Ishikawa (cell line): ENCODE measurements around the gene GRAP.

Experiments used
- CEBPB ChIP-seq: IDR thresholded peaks from 2 replicates; pipeline ENCODE4 v1.6.1; 2012
- CREB1 ChIP-seq: IDR thresholded peaks from 2 replicates; pipeline ENCODE4 v1.6.1; 2012; ENCODE audit warnings: low read depth
- EGR1 ChIP-seq: IDR thresholded peaks from 2 replicates; pipeline ENCODE4 v1.6.1; 2012
- EP300 ChIP-seq: IDR thresholded peaks from 2 replicates; pipeline ENCODE4 v1.6.1; 2012; ENCODE audit warnings: borderline replicate concordance
- FOXM1 ChIP-seq: IDR thresholded peaks from 2 replicates; pipeline ENCODE4 v1.6.1; 2012; ENCODE audit warnings: low read depth, borderline replicate concordance
- NFIC ChIP-seq: IDR thresholded peaks from 2 replicates; pipeline ENCODE4 v1.6.1; 2012
- RAD21 ChIP-seq: IDR thresholded peaks from 2 replicates; pipeline ENCODE4 v1.6.1; 2012; ENCODE audit warnings: low read depth
- REST ChIP-seq: IDR thresholded peaks from 2 replicates; pipeline ENCODE4 v1.6.1; 2012; ENCODE audit warnings: low read depth, mild to moderate bottlenecking
- TAF1 ChIP-seq: IDR thresholded peaks from 2 replicates; pipeline ENCODE4 v1.6.1; 2012; ENCODE audit warnings: low read depth, mild to moderate bottlenecking
- TCF12 ChIP-seq: IDR thresholded peaks from 2 replicates; pipeline ENCODE4 v1.6.1; 2012; ENCODE audit warnings: low read depth
- TEAD4 ChIP-seq: IDR thresholded peaks from 2 replicates; pipeline ENCODE4 v1.6.1; 2012
- YY1 ChIP-seq: IDR thresholded peaks from 2 replicates; pipeline ENCODE4 v1.6.1; 2012; ENCODE audit warnings: low read depth
- ZBTB7A ChIP-seq: IDR thresholded peaks from 2 replicates; pipeline ENCODE4 v1.6.1; 2012; ENCODE audit warnings: low read depth
- TF ChIP-seq, protein P1 (sequence below): IDR thresholded peaks from 2 replicates; pipeline ENCODE4 v1.6.1; 2012
- TF ChIP-seq, protein P2 (sequence below): IDR thresholded peaks from 2 replicates; pipeline ENCODE4 v1.6.1; 2012

GRAP gene

DNA sequence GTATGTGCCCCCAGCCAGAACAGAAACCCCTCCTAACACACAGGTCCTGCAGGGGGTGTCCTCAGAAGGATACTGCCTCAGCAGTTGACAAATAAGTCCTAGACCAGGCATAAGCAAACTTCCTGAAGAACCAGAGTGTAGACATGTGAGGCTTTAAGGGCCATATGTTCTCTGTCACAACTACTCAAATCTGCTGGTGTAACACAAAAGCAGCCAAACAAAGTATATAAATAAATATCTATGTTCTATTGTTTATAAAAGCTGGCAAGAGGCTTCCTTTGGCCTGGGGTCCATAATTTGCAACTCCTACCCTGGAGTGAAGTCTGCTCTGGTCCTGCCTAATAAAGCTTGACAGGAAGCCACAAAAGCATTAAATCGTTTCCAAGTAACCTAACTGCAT, 52.1 kb downstream of the GRAP start:
- TF ChIP-seq, protein P1, sequence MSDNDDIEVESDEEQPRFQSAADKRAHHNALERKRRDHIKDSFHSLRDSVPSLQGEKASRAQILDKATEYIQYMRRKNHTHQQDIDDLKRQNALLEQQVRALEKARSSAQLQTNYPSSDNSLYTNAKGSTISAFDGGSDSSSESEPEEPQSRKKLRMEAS = no peak
- TF ChIP-seq EP300 (no peak), ZBTB7A (no peak), CEBPB (no peak), CREB1 (no peak), FOXM1 (no peak), NFIC (no peak), TCF12 (no peak), YY1 (no peak), TAF1 (no peak), RAD21 (no peak), EGR1 (no peak)
- TF ChIP-seq, protein P2, sequence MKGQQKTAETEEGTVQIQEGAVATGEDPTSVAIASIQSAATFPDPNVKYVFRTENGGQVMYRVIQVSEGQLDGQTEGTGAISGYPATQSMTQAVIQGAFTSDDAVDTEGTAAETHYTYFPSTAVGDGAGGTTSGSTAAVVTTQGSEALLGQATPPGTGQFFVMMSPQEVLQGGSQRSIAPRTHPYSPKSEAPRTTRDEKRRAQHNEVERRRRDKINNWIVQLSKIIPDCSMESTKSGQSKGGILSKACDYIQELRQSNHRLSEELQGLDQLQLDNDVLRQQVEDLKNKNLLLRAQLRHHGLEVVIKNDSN = no peak

DNA sequence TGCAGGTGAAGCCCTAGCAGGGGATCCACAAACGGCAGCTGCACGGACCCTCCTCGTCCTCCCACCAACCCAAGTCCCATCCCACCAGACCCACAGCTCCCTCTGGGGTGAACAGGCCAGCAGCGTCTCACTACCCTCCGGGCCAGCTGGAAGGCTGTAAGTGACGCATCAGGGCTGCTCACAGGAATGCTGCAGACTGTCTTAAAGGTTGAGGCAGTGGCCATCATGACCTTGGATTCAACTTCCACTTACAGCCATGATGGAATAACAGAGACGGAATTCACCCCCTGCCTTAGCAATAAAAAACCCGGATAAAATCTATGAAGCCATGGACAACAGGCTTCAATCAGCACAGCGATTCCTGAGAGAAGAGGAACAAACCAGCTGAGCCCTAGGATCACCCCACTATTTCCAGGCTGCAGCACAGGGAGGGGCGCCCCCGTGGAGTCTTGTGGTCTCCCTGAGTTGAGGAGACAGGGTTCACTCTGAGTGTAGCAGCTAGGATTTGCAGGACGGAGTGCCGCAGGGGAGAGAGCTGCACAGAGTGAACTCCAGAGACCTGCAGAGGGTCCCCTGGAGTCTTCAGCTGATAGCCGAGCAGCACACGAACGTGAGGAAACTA, 52.7 kb downstream of the GRAP start:
- TF ChIP-seq RAD21 (no peak), YY1 (no peak), TCF12 (no peak), EP300 (no peak), TEAD4 (no peak), FOXM1 (no peak)

DNA sequence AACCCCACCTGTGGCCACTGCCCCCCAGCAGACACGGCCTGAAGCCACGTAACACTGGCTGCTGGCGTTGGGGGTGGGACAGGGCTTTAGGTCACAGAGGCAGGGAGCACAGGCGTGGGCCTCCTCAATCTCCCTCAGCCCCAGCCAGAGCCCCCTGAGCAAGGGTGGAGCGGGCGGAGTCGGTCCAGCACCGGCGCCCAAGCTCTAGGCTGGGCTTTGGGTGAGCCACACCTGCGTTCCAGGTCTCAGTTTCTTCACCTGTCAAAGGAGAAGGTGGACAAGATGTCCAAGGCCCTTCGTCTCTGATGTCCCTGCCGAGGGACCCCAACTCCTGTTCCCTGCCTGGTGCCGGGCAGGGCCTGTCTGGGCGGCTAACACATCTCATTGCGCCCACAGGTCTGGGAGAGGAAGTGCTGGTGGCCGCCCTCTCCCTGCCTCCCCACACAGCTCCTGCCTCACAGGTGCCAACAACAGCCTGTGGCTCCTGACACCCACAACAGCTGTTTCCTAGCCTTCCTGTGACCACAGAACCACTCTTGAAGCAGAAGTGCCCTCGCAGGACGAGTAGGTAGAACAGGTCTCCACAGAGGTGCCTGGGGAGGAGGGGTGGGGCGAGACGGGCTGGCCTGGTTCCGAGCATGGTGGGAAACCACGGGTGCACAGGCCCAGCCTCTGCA, 54.2 kb downstream of the GRAP start:
- TF ChIP-seq TCF12 (no peak), CREB1 (no peak), YY1 (no peak), ZBTB7A (no peak), REST (no peak), EP300 (no peak)

DNA sequence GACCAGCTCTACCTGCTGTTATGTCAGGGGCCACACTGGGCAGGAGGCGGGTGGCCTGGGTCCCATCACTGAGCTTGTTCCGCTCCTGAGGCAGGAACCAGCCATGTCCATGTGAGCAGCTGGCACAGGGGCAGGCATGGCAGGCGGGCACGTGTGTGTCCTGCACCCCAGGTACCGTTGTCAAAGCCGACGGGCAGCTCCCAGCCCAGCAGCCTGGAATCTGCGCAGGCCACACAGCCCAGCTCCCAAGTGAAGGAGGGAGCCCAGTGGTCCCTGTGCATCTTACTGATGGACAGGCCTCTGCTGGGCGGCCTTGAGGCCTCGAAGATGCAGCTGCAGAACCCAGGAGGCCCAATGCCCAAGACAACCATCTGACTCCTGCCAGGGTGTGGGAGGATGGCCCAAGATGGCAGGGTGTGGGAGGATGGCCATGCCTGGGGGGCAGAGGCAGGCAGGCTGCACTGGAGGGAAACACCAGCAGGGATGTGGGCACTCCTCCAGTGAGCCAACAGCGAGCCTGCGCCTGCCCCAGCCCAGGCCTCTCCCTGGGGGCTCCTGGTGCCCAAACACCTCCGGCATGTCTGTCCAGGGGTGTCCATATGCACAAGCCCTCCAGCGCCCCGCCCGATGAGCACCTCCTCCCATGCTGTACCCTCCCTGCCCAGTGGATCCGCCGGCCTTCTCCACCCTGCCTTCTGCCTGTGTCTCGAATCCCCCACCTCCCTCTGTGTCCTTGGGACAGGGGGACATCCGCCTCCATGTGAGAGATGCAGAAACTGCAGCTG, 55.0 kb downstream of the GRAP start:
- TF ChIP-seq EGR1 = no peak
- no peak for TF ChIP-seq ZBTB7A
- TF ChIP-seq YY1 = no peak
- TF ChIP-seq TCF12 = no peak
- TF ChIP-seq, protein P1 = no peak
- no peak for TF ChIP-seq CREB1
- no peak for TF ChIP-seq REST
- TF ChIP-seq TEAD4 = no peak
- TF ChIP-seq TAF1 = no peak
- TF ChIP-seq NFIC = no peak
- TF ChIP-seq FOXM1 = no peak

- TF ChIP-seq TEAD4 (no peak), ZBTB7A (no peak), REST (no peak), TCF12 (no peak), CEBPB (no peak), EP300 (no peak), TAF1 (no peak), FOXM1 (no peak), CREB1 (no peak), YY1 (no peak), EGR1 (no peak), NFIC (no peak)
- TF ChIP-seq, protein P2 = no peak
- TF ChIP-seq, protein P1 = no peak
Observed at GRCh38 chr17:18990331-18990730, 56.4 kb downstream of the GRAP start.
